ENCODE data around the gene MRPS27.

- TF ChIP-seq SIN3A (IDR thresholded peaks at IDR 0.05; ENCODE audit: borderline replicate concordance, low read depth, low read length) (no peak), MTA3 (CRISPR knock-in tag; IDR thresholded peaks at IDR 0.05) (no peak), ZNF513 (CRISPR knock-in tag; conservative IDR thresholded peaks at IDR 0.05) (no peak), ZFY (CRISPR knock-in tag; IDR thresholded peaks at IDR 0.05) (no peak), DZIP1 (CRISPR knock-in tag; IDR thresholded peaks at IDR 0.05) (no peak), ZNF720 (CRISPR knock-in tag; IDR thresholded peaks at IDR 0.05) (no peak), ZNF138 (CRISPR knock-in tag; IDR thresholded peaks at IDR 0.05; ENCODE audit: low read depth) (no peak), ZNF703 (CRISPR knock-in tag; IDR thresholded peaks at IDR 0.05; ENCODE audit: borderline replicate concordance) (no peak), CEBPZ (IDR thresholded peaks at IDR 0.05; ENCODE audit: low read length) (no peak), NFIC (IDR thresholded peaks at IDR 0.05; ENCODE audit: low read length) (no peak), CTCF (CRISPR knock-in tag; IDR thresholded peaks at IDR 0.05) (no peak)
These were observed 5.7 kb upstream of the MRPS27 start for GRCh38 chr5:72325566-72326305.

Measured in HepG2 (cell line).